ENCODE results near the gene EPS15. TPM values are rescaled to one million over a fixed set of nuclear protein-coding genes. Genes with fewer than 3 reads are reported as not detected.

The EPS15 gene
- total and polyA plus RNA-seq, 10 of the 15 experiments (the other 5 are each of a cell fraction or from before 2014, with no cell fraction given) = 24.7 to 87.8 (median 56.3) TPM

DNA sequence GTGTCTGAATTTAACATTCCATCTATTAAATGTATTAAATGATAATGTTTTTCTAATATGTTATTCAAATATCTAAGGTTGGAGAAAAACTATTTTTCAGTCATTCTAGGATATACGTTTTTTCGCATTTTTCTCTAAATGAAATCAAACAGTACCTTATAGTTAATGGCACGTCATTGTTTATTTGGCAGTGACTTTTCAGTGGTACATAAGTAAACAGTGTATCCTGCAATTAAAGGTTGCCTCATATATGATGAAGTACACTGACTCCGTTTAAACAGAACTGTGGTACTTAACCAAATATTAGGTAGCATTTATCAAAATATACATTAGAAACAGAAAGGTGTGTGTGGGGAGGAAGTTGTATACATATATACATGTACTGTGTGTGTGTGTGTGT lies 79.2 kb downstream of the EPS15 start:
- ChIA-PET POLR2A (interaction anchor here (0.5 kb wide), 1 partner anchor 639 kb away, joined by 7 read pairs; no protein-coding TSS in a partner anchor), CTCF (interaction anchor here (0.6 to 2.4 kb wide), 2 partner anchors 95 kb away, joined by 3 to 9 read pairs; no protein-coding TSS in a partner anchor), RAD21 (ENCODE audit: unreplicated experiment) (no interaction called here), SMC1A (ENCODE audit: uncharacterized antibody, unreplicated experiment) (interaction anchor here (1.9 to 4.2 kb wide), 3 partner anchors 35 to 77 kb away, joined by 4 to 16 read pairs (median 8); no protein-coding TSS in a partner anchor)
- 98% methylated on average over 4 of the region's 4 CpGs for WGBS (ENCODE audit: insufficient coverage, insufficient replicate concordance, low lambda C conversion rate, missing lambda C conversion rate)
- H2AFZ ChIP-seq (ENCODE audit: control insufficient read depth, low read depth, low read length) = no peak overlapping the region
- peaks cover 31% of the 10 kb centered on the region for H3K4me1 ChIP-seq (ENCODE audit: control insufficient read depth, insufficient read depth, low read length)
- no peak overlapping the region for H3K9ac ChIP-seq (ENCODE audit: control insufficient read depth, insufficient read depth, low read length)
- in situ Hi-C loops (cut with MboI) (no loop called here), intact Hi-C loops (cut with micrococcal nuclease; ENCODE audit: unreplicated experiment) (loop anchor here (5.0 kb wide), 2 partner anchors 77 to 97 kb away; partner anchors contain the start of gene EPS15)
- no peak overlapping the region for H3K4me2 ChIP-seq (ENCODE audit: control insufficient read depth, insufficient read depth)
- DNase-seq (ENCODE audit: low read depth, low spot score) (no peak), FAIRE-seq (peak; percentile 27), ATAC-seq (no peak)
- no peak overlapping the region for H3K27ac ChIP-seq (ENCODE audit: control insufficient read depth, insufficient read depth)
- TF ChIP-seq MYB (IDR thresholded peaks at IDR 0.05; ENCODE audit: borderline replicate concordance, low read depth, low read length) (no peak), ZBED1 (IDR thresholded peaks at IDR 0.05; ENCODE audit: borderline replicate concordance) (no peak), ZNF217 (IDR thresholded peaks at IDR 0.05) (no peak), IRF4 (IDR thresholded peaks at IDR 0.05; ENCODE audit: low read depth, low read length) (no peak), SUZ12 (IDR thresholded peaks at IDR 0.05; ENCODE audit: unreplicated experiment) (no peak), DPF2 (IDR thresholded peaks at IDR 0.05) (no peak), BCL11A (IDR thresholded peaks at IDR 0.05; ENCODE audit: low read depth, low read length) (no peak), NFYB (IDR thresholded peaks at IDR 0.05; ENCODE audit: insufficient read depth, low read depth, low read length) (no peak), CBX3 (IDR thresholded peaks at IDR 0.05; ENCODE audit: borderline replicate concordance, low read depth) (no peak), STAT1 (conservative IDR thresholded peaks at IDR 0.05) (no peak), ZBTB4 (CRISPR knock-in tag; IDR thresholded peaks at IDR 0.05) (no peak), ASH2L (IDR thresholded peaks at IDR 0.05; ENCODE audit: borderline replicate concordance, low read depth) (no peak), REST (IDR thresholded peaks at IDR 0.05; ENCODE audit: low read depth, low read length) (no peak)
- TF ChIP-seq, protein P1, sequence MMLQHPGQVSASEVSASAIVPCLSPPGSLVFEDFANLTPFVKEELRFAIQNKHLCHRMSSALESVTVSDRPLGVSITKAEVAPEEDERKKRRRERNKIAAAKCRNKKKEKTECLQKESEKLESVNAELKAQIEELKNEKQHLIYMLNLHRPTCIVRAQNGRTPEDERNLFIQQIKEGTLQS (IDR thresholded peaks at IDR 0.05; ENCODE audit: borderline replicate concordance, extremely low read depth, low read depth, low read length) = no peak
- TF ChIP-seq, protein P2, sequence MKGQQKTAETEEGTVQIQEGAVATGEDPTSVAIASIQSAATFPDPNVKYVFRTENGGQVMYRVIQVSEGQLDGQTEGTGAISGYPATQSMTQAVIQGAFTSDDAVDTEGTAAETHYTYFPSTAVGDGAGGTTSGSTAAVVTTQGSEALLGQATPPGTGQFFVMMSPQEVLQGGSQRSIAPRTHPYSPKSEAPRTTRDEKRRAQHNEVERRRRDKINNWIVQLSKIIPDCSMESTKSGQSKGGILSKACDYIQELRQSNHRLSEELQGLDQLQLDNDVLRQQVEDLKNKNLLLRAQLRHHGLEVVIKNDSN (IDR thresholded peaks at IDR 0.05; ENCODE audit: borderline replicate concordance, extremely low read length, insufficient read depth, low read depth, low read length) = no peak
- H3K36me3 ChIP-seq (ENCODE audit: control insufficient read depth in 2 of 2, insufficient read depth in 2 of 2, low read length in 1 of 2) = peaks cover 3% of the 10 kb centered on the region in 2 experiments; a peak in 2 of 4 replicates
- no peaks in the 10 kb centered on the region for H3K79me2 ChIP-seq (ENCODE audit: control insufficient read depth, insufficient read depth, low read length)
- no peaks in the 10 kb centered on the region for H3K27me3 ChIP-seq (replicated peaks in 1 of 2; ENCODE audit: control insufficient read depth in 2 of 2, insufficient read depth in 2 of 2, low read length in 1 of 2)
- H3K9me3 ChIP-seq (replicated peaks; ENCODE audit: control insufficient read depth, insufficient read depth, low read length) = no peaks in the 10 kb centered on the region
- H4K20me1 ChIP-seq (ENCODE audit: control insufficient read depth, insufficient read depth) = no peaks in the 10 kb centered on the region
- H3K4me3 ChIP-seq = no peak overlapping the region
- BruUV-seq (replicated peaks) = no TSS peak
